Skeletal muscle cell (primary cell): Measurements from ENCODE around the gene FGF9.

Experiments
- DNase-seq: peaks from one replicate; pipeline ENCODE4 v3.0.0-alpha.2; 2010; ENCODE audit warnings: low read depth
- H3K4me3 ChIP-seq: 2 replicates; pipeline ENCODE4 v1.5.1; 2011; ENCODE audit warnings: low read depth, mild to moderate bottlenecking, control low read depth, low read length, moderate library complexity

Gene FGF9

DNA sequence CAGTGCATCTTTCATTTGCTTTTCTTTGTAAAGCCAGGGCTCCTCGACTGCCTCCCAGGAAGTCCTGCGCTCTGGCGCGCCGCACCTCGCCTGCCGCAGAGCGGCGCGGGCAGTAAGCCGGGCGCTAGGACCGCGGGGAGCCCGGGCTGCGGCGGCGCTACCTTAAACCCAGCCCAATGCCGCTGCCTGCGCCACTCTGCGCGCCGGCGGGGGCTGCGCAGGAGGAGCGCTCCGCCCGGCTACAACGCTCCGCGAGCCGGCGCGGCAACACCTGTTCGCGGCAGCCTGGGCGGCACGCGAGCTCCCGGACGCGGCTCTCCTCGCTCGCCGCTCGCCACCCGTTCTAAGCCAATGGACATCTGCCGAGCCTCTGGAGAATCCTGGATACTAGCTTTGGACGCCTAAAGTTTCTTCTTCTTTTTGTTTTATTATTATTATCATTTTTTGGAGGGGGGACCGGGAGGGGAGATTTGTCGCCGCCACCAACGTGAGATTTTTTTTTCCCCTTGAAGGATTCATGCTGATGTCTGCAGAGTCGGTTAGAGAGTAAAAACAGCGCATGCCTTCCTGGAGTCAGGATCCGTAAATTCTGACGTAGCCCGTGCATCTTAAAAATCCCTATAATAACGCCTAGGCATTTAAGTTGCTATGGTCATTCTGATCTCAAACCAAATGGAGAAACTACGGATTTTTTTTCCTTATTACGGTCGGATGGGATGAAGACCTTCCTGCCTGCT, at the start of gene FGF9:
Gene FGF9 (plus strand): TSS at position 191 of the 737 bp plus-strand sequence. CDS start 840 bp downstream, outside the sequence.
- peak within 1 kb of the TSS; percentile 56 for H3K4me3 ChIP-seq
- peak; percentile 32 for DNase-seq

GRCh38 chr13:21625366-21625765, 45.5 kb upstream of the FGF9 start:
- no peak overlapping the region for H3K4me3 ChIP-seq
- DNase-seq = no peak

- DNase-seq = no peak
These were observed 38.7 kb upstream of the FGF9 start for GRCh38 chr13:21632196-21632595.

GRCh38 chr13:21636656-21637055, 34.2 kb upstream of the FGF9 start:
- no peak overlapping the region for H3K4me3 ChIP-seq
- no peak for DNase-seq

More at GRCh38 chr13:21632196-21632595, 38.7 kb upstream of the FGF9 start:
- H3K4me3 ChIP-seq = no peak overlapping the region

DNA sequence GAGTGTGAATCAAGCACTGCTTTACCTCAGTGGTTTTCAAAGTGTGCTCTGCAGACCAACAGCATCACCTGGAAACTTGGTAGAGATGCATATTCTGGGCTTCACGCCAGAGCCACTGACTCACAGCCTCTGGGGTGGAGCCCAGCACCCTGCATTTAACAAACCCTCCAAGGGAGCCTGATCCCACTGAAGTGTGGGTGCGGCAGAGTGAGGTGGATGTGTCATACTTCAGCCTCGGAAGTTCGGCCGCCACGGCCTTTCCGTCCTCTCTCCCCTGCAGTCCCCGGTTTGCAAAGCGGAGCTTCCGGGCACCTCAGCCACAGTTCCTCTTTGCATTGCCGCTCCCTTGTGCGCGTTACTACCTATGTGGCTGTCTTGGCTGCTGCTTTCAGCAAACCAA, 33.6 kb upstream of the FGF9 start:
- H3K4me3 ChIP-seq = no peak overlapping the region
- DNase-seq = no peak

DNA sequence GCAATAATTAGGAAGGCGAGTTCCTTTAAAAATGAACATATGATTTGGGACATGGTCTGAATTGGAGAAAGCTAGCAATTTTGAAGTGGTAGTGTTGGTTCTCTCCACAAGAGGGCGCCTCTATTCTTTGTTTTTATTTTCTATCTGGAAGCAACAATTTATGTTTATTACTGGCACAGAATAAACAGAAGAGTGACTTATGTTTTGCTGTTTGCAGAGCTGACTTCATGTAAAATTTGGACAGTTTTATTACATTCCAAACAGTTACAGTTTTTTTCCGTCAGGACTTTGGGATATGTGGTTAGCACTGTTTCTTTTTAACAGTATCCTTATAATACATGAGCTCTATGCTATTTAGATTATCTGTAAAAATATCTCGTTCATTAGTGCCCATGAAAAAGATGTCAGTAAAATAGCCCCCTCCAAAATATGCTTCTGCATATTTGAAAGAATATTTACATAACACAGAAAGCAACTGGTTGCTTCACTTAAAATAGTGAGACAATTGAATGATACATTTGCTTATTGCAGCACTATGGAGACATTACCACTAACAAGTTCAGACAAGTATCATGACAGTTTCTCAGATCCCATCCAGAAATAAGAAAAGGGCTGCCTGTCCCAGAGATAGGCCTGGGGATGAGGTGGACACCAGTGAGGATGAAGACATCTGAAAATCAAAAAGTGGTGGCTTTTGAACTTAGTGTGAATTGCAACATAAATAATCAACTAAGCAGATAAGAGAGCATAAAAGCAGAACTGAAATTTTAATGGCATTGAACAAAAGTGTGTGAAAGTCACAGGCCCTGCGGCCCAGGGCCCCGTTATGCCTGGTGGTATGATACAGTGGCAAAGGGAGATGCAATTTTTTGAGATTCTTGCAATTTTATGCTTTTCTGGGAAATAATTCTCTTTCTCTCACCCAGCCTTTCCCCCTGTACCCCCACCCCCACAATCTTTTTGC, 32.3 kb upstream of the FGF9 start:
- H3K4me3 ChIP-seq = no peak overlapping the region
- no peak for DNase-seq

DNA sequence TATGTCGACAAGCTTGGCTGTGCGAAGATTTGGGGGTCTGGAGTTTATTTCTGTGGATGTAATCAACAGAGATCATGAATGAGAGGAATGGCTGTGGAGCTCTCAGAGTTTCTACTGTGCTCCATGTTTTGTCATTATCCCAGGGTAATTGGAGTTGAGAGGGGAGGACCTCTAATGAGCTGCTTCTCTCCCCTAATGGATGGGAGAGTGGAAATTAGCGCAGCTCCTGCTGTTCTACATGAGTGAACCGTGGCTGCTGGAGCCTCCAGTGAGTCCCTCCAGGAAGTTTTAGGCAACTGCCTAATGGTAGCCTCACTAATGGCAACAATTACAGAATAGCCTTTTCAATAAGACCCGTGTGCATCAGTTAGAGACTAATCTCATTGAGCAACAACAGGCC, 31.3 kb upstream of the FGF9 start:
- H3K4me3 ChIP-seq = no peak overlapping the region

GRCh38 chr13:21641629-21642028, 29.2 kb upstream of the FGF9 start:
- no peak overlapping the region for H3K4me3 ChIP-seq
- no peak for DNase-seq

More for the DNA sequence above, 31.3 kb upstream of the FGF9 start:
- no peak for DNase-seq

DNA sequence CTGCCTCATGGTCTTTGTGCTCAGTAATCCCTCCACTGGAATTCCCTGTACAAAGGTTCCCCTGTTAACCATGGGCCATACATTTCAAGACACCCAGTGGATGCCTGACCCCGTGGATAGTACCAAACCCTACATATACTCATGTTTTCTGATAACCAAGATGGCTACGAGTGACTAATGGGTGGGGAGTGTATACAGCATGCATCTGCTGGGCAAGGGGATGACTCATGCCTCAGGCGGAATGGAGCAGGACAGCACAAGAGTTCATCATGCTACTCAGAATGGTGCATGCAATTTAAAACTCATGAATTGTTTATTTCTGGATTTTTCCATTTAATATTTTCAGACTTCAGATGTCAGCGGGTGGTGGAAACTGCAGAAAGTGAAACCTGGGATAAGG, 13.3 kb upstream of the FGF9 start:
- H3K4me3 ChIP-seq = no peak overlapping the region
- DNase-seq = no peak

GRCh38 chr13:21659087-21659486, 11.8 kb upstream of the FGF9 start:
- DNase-seq = no peak
- H3K4me3 ChIP-seq = no peak overlapping the region

- H3K4me3 ChIP-seq = no peak overlapping the region
- DNase-seq = no peak
These were observed 9.6 kb upstream of the FGF9 start for GRCh38 chr13:21661097-21661909.

GRCh38 chr13:21663197-21663596, 7.7 kb upstream of the FGF9 start:
- no peak overlapping the region for H3K4me3 ChIP-seq
- DNase-seq = no peak

GRCh38 chr13:21668732-21669275, 2.1 kb upstream of the FGF9 start:
- H3K4me3 ChIP-seq = peak overlapping the region; percentile 56
- no peak for DNase-seq

GRCh38 chr13:21670006-21670882, 629 bp upstream of the FGF9 start:
- no peak for DNase-seq
- H3K4me3 ChIP-seq = peak overlapping the region; percentile 56

GRCh38 chr13:21671620-21672286, 880 bp downstream of the FGF9 start:
- no peak for DNase-seq
- no peak overlapping the region for H3K4me3 ChIP-seq

GRCh38 chr13:21672287-21672680, 1.4 kb downstream of the FGF9 start:
- no peak overlapping the region for H3K4me3 ChIP-seq
- DNase-seq = no peak

- no peak for DNase-seq
- no peak overlapping the region for H3K4me3 ChIP-seq
These were observed 2.1 kb downstream of the FGF9 start for GRCh38 chr13:21672796-21673538.

- DNase-seq = no peak
- peak overlapping the region; percentile 26 for H3K4me3 ChIP-seq
These were observed 2.6 kb downstream of the FGF9 start for GRCh38 chr13:21673539-21673788.
